ENCODE results near the gene DERA. TPM values are rescaled to one million over a fixed set of nuclear protein-coding genes. Genes with fewer than 3 reads are reported as not detected.

The DERA gene
- total and polyA plus RNA-seq, 4 donors = 23.5 to 32.7 (median 29.3) TPM

DNA sequence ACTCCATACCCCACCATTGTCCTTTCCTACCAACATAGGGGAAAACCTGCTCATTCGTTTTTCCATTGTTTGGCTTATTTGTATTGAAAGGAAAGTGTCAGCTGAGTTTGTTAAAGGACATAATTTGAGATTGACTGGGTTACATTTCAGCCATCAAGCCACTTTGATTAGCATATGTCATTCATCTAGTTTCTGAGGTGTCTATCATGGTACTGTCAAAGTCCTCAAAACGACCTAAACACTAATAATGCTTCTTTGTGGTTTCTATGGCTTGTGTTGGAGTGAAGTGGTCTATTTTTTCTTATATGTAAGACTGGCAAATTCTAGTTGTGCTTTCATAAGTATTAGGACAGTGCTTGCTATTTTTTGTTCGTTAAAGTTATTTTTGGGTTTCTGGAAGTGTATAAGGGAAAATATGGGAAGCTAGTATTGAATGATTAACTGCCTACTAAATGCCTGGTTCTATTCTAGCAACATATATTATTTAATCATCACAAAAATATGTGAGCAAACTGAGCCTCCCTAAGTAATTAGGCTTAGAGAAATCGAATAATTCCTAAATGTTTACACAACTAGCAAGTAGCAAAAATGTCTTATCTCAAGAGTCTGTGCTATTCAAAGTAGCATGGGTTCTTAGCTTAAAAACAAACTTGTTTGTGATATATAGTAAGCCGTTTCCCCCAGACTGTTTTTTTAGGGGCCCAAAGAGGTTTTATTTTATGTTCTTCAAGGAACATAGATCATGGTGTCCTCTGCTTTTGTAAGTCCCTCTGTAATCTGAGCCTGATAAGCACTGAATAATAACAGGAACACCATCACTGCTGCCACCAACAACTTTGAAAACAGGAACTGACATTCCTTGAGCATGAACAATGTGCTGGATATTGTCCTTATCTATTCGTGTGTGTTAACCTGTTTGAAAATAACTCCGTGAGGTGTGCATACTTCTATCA, 67.1 kb downstream of the DERA start:
- no peak overlapping the region for H3K27ac ChIP-seq (ENCODE audit: low read depth, low read length)
- no peak for DNase-seq (ENCODE audit: low read depth in 4 of 6, low spot score in 6 of 6)

DNA sequence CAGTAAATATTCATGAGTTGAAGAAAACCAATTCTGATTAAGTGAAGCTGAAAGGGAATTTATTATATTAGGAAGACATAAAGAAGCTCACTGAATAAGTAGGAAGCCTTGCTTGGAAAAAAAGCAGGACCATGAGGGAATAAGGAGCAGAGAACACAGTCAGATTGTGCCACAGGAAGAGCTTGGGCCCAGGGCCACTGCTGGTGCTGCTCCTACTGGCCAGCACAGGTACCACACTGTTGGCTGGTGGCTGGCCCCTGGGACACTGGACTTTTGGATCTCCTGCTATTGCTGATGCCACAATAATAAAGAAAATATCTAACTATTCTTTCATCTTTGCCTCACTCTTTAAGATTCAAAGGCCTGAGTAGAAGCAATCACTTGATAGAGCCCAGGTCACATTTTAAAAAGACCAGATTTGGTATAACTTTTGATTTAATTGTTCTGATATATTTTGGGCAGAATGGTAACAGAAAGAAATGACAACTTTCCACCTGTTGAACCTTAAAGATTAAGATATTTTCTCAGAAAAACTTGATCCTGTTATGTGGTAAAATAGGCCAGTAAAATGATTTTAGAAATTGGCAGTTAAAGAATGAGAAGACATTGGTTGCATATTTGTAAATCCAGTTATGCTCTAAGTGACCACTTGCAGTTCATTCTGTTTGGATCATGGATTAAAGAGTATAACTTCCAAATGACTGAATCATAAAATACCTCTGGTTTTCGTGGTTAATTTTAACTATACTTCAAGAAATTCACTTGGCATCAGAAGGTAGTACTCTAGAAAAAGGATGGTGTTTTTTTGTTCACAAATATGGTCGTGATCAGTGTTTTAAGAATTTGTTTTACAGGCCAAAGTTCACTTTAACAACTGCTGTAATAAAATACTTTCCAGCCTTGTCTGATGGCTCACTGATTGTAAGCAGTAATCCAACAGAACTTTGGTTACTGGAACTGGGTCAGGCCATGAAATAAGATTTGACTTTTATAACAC, 68.3 kb downstream of the DERA start:
- no peaks in the 10 kb centered on the region for H3K4me1 ChIP-seq (ENCODE audit: control insufficient read depth, insufficient read depth, low read length)
- no peaks in the 10 kb centered on the region for H3K9me3 ChIP-seq (ENCODE audit: control insufficient read depth, insufficient read depth, low read length)
- no peak for DNase-seq (ENCODE audit: low read depth in 4 of 6, low spot score in 6 of 6)
- no CpG with 5 or more reads among the region's 2 CpGs for WGBS (ENCODE audit: insufficient coverage)
- no peak overlapping the region for H3K27ac ChIP-seq (ENCODE audit: low read depth, low read length)
- H3K27me3 ChIP-seq (ENCODE audit: control insufficient read depth, insufficient read depth, low read length) = no peaks in the 10 kb centered on the region
- H3K4me3 ChIP-seq (ENCODE audit: low read depth, low read length) = no peak overlapping the region
- no peaks in the 10 kb centered on the region for H3K36me3 ChIP-seq (ENCODE audit: control insufficient read depth, insufficient read depth, low read length)

More for the DNA sequence above, 67.1 kb downstream of the DERA start:
- H3K36me3 ChIP-seq (ENCODE audit: control insufficient read depth, insufficient read depth, low read length) = no peaks in the 10 kb centered on the region
- WGBS (ENCODE audit: insufficient coverage) = no CpG with 5 or more reads among the region's 7 CpGs
- no peaks in the 10 kb centered on the region for H3K27me3 ChIP-seq (ENCODE audit: control insufficient read depth, insufficient read depth, low read length)
- no peaks in the 10 kb centered on the region for H3K4me1 ChIP-seq (ENCODE audit: control insufficient read depth, insufficient read depth, low read length)
- H3K9me3 ChIP-seq (ENCODE audit: control insufficient read depth, insufficient read depth, low read length) = no peaks in the 10 kb centered on the region
- no peak overlapping the region for H3K4me3 ChIP-seq (ENCODE audit: low read depth, low read length)

DNA sequence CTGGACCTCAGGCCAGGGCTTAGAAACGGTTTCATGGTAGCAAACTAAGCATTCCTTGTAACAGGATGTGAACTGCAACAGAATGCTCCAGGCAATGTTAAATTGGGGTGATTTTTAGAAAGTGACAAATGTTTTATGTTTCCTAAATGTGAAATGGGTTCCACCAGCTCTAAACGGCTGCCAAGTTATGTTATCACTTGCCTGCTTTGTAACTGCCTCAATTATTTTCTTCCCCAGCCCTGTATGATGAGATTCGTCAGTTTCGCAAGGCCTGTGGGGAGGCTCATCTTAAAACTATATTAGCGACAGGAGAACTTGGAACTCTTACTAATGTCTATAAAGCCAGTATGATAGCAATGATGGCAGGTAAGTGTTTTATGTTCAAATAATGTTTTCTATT, 70.9 kb downstream of the DERA start:
- WGBS (ENCODE audit: insufficient coverage) = 60% methylated on average over 1 of the region's 5 CpGs

DNA sequence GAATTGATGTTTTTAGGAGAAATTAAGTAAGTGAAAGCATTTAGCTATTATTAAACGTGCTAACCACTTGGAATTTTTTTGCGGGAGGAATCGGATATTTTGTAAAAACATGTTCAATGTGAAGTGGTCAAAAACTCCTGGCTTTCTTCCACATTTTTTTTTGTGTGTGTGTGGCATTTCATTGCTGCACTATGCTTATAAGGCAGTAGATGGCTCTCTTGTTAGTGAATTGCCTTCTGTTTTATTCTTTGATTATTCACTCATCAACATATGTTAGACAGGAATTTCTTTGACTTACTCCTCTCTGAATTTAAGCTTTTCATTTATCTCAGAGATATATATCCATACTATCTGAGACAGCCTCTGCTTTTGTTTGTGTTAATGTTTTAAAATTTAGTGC, 71.3 kb downstream of the DERA start:
- Histone ChIP-seq H3K27me3 (ENCODE audit: control insufficient read depth, insufficient read depth, low read length) (no peaks in the 10 kb centered on the region), H3K27ac (ENCODE audit: low read depth, low read length) (no peak overlapping the region), H3K4me1 (ENCODE audit: control insufficient read depth, insufficient read depth, low read length) (no peaks in the 10 kb centered on the region), H3K36me3 (ENCODE audit: control insufficient read depth, insufficient read depth, low read length) (no peaks in the 10 kb centered on the region), H3K4me3 (ENCODE audit: low read depth, low read length) (no peak overlapping the region), H3K9me3 (ENCODE audit: control insufficient read depth, insufficient read depth, low read length) (no peaks in the 10 kb centered on the region)
- peak in 4 of 6 donors; percentile 12 to 77 (median 44) for DNase-seq (ENCODE audit: low read depth in 4 of 6, low spot score in 6 of 6)
- 60% methylated on average over 1 of the region's 3 CpGs for WGBS (ENCODE audit: insufficient coverage)

More for the DNA sequence above, 70.9 kb downstream of the DERA start:
- Histone ChIP-seq H3K27ac (ENCODE audit: low read depth, low read length) (no peak overlapping the region), H3K4me3 (ENCODE audit: low read depth, low read length) (no peak overlapping the region), H3K36me3 (ENCODE audit: control insufficient read depth, insufficient read depth, low read length) (no peaks in the 10 kb centered on the region), H3K4me1 (ENCODE audit: control insufficient read depth, insufficient read depth, low read length) (no peaks in the 10 kb centered on the region), H3K9me3 (ENCODE audit: control insufficient read depth, insufficient read depth, low read length) (no peaks in the 10 kb centered on the region), H3K27me3 (ENCODE audit: control insufficient read depth, insufficient read depth, low read length) (no peaks in the 10 kb centered on the region)
- DNase-seq (ENCODE audit: low read depth in 4 of 6, low spot score in 6 of 6) = peak in 2 of 6 donors; percentile 30 to 62

DNA sequence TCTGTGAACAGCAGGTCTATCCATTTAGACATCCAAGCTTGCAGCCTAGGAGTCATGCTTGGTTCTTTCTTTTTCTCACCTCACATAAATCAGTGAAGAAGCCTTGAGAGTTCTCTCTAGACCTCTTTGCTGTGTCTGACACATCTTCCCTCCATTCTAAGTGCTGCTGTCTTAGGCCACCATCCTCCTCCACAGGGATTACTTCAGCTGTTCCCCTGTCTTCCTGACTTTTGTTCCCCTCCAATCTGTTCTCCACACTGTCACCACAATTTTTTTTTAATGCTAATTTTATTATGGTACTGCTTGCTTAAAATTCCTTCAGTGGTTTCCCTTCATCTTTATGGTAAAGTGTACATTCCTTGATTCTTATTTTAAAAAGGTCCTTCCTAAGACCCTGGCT, 71.8 kb downstream of the DERA start:
- Histone ChIP-seq H3K27me3 (ENCODE audit: control insufficient read depth, insufficient read depth, low read length) (no peaks in the 10 kb centered on the region), H3K36me3 (ENCODE audit: control insufficient read depth, insufficient read depth, low read length) (peaks cover 4% of the 10 kb centered on the region), H3K27ac (ENCODE audit: low read depth, low read length) (no peak overlapping the region), H3K4me1 (ENCODE audit: control insufficient read depth, insufficient read depth, low read length) (no peaks in the 10 kb centered on the region), H3K9me3 (ENCODE audit: control insufficient read depth, insufficient read depth, low read length) (no peaks in the 10 kb centered on the region), H3K4me3 (ENCODE audit: low read depth, low read length) (no peak overlapping the region)
- no peak for DNase-seq (ENCODE audit: low read depth in 4 of 6, low spot score in 6 of 6)

DNA sequence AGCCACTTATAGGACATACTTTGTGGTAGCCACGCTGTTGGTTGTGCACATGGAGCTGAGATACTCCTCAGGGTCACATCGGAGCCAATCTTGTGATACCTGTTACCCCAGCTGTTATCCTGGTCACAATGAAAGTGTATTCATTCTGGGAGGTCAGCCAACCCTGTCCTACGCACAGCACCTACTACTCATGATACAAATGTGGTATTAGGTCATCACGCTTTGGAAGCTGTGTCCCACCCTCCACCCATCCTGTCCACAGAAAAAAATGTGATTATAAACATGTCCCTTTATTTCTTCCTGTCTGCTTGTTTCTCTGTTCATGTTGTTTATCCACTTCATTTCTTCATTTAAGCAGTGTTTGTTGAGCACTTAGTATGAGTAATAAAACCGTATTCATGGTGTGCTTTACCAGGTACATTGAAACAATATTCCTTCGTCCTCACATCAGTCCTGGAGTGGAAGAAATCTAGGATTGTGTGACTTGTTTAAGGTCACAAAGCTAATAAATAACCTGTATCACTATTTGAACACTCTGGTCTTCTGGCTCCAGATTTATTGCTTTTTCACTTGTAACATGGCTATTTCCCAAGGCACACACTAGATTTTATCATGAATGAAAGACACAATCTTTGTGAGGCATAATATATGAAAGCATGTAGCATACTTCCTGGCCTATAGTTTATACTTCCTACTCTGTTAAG, 73.1 kb downstream of the DERA start:
- WGBS (ENCODE audit: insufficient coverage) = 95% methylated on average over 2 of the region's 6 CpGs
- peaks cover 14% of the 10 kb centered on the region for H3K36me3 ChIP-seq (ENCODE audit: control insufficient read depth, insufficient read depth, low read length)
- H3K27ac ChIP-seq (ENCODE audit: low read depth, low read length) = no peak overlapping the region
- no peaks in the 10 kb centered on the region for H3K27me3 ChIP-seq (ENCODE audit: control insufficient read depth, insufficient read depth, low read length)
- no peak overlapping the region for H3K4me3 ChIP-seq (ENCODE audit: low read depth, low read length)
- H3K9me3 ChIP-seq (ENCODE audit: control insufficient read depth, insufficient read depth, low read length) = no peaks in the 10 kb centered on the region
- H3K4me1 ChIP-seq (ENCODE audit: control insufficient read depth, insufficient read depth, low read length) = no peaks in the 10 kb centered on the region
- DNase-seq (ENCODE audit: low read depth in 4 of 6, low spot score in 6 of 6) = no peak

DNA sequence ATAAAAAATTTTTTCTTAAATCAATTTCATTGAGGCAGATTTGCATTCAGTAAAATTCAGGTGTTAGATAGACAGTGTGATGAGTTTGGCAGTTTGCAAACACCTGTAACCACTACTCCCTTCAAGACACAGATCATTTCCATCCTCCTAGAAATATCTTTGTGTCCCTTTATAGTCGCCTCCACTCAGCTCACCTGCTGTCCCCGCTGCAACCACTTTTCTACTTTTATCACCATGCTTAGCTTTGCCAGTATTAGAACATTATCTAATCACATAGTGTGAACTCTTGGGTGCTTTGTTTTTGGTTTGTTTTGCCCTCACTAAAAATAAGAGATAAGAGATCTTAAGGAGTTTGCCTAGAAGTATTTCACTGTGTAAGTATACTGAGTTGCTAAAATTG, 73.8 kb downstream of the DERA start:
- WGBS (ENCODE audit: insufficient coverage) = no CpG with 5 or more reads among the region's 2 CpGs

DNA sequence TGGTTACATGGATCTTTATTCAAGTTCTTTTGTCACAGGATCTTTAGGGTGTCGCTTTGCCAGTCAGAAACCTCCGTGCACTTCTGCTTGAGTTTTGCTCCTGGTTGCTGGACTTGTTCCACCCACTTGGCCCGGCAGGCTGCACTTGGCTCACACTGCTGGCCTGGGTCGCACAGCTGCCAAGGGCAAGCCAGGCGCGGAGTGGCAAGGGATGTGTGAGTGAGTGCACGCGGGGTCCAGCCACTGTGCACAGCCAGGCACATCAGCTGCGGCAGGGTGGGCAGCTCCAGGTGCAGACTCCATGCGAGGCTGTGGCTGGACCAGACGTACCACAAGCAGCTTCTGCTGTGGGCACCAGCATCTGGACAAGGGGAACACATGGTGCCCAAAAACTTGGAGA, 76.6 kb downstream of the DERA start:
- 94% methylated on average over 11 of the region's 11 CpGs for WGBS (ENCODE audit: insufficient coverage)
- no peaks in the 10 kb centered on the region for H3K4me1 ChIP-seq (ENCODE audit: control insufficient read depth, insufficient read depth, low read length)
- no peaks in the 10 kb centered on the region for H3K27me3 ChIP-seq (ENCODE audit: control insufficient read depth, insufficient read depth, low read length)
- no peak overlapping the region for H3K4me3 ChIP-seq (ENCODE audit: low read depth, low read length)
- no peak overlapping the region for H3K27ac ChIP-seq (ENCODE audit: low read depth, low read length)
- peaks cover 14% of the 10 kb centered on the region for H3K36me3 ChIP-seq (ENCODE audit: control insufficient read depth, insufficient read depth, low read length)
- DNase-seq (ENCODE audit: low read depth in 4 of 6, low spot score in 6 of 6) = no peak
- H3K9me3 ChIP-seq (ENCODE audit: control insufficient read depth, insufficient read depth, low read length) = peaks cover 2% of the 10 kb centered on the region

More for the DNA sequence above, 73.8 kb downstream of the DERA start:
- Histone ChIP-seq H3K27me3 (ENCODE audit: control insufficient read depth, insufficient read depth, low read length) (no peaks in the 10 kb centered on the region), H3K4me1 (ENCODE audit: control insufficient read depth, insufficient read depth, low read length) (no peaks in the 10 kb centered on the region), H3K9me3 (ENCODE audit: control insufficient read depth, insufficient read depth, low read length) (no peaks in the 10 kb centered on the region), H3K4me3 (ENCODE audit: low read depth, low read length) (no peak overlapping the region), H3K36me3 (ENCODE audit: control insufficient read depth, insufficient read depth, low read length) (peaks cover 14% of the 10 kb centered on the region), H3K27ac (ENCODE audit: low read depth, low read length) (no peak overlapping the region)
- no peak for DNase-seq (ENCODE audit: low read depth in 4 of 6, low spot score in 6 of 6)
